Measurements from ENCODE around the gene WASF1.

Gene WASF1

DNA sequence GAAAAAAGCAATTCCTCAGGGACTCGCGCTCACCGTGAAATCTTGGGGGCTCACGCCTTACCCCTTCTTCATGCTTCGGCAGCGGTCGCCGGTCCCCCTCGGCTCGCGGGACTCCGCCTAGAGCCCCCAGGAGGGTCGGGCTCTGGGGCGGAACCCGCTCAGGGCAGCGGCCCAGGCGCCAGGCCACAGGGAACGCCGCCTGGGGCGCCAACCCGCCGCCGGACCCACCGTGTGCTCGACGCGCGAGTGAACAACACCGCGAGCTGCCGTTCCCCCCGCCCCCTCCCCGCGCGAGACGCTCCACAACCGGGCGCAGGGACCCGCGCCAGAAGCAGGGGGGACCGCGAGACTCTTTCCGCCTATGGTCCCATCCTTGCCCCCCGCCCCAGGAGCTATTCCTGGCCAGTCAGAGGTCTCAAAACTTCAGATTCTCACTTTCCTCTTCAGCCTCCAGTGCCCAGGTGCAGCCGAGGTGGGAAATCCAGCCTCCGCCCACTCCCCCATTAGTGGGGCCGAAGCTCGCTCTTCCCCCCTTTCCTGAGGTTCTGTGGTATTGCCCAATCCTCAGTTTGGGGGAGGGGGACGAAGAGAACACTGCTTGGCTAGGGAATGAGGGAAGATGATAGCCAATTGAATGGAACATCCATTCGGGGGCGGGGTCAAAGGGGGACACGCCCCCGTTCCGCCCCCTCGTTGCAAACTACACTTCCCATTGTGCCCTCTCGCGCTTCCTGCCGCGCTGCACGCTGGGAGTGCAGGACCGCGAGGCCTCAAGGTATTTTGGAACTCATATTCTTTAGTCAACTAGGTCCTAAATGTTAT, at the start of gene WASF1:
Gene WASF1 (minus strand): TSS at position 265 of the 822 bp plus-strand sequence. CDS start 52,069 bp downstream, outside the sequence.
- DNase-seq (ENCODE audit: low read depth), result peak; percentile 99

DNA sequence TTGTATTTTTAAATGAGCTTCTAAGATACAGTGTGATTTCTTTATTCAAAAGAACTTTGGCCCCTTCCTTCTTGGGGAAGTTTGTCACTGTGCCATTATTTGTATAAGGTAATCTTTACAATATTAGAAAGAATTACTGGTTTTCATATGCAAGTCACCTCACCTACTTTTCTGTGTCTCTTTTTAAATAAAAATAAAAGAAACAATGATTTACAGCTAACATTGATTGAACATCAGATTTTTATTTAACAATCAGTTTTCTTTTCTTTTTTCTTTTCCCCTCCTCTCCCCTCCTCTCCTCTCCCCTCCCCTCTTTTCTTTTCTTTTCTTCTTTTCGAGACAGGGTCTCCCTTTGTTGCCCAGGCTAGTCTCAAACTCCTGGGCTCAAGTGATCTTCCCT, 46.8 kb upstream of the WASF1 start:
- DNase-seq (ENCODE audit: low read depth), result no peak

DNA sequence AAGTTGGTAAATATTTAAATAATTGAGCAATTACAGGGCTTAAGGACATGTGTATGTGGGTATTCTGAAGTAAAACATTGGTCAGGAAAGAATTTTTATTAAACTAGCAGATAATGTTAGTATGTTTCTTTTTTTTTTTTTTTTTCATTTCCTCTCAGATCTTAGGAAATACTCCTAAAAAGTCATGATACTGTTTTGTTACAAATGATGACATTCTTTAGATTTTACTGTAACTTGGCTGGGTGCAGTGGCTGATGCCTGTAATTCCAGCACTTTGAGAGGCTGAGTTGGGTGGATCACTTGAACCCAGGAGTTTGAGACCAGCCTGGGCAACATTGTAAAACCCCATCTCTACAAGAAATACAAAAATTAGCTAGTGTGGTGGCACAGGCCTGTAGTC, 42.3 kb upstream of the WASF1 start:
- peak; percentile 8 for DNase-seq (ENCODE audit: low read depth)

- peak; percentile 41 for DNase-seq (ENCODE audit: low read depth)
Measured at GRCh38 chr6:110217266-110217665, 37.8 kb upstream of the WASF1 start.

DNA sequence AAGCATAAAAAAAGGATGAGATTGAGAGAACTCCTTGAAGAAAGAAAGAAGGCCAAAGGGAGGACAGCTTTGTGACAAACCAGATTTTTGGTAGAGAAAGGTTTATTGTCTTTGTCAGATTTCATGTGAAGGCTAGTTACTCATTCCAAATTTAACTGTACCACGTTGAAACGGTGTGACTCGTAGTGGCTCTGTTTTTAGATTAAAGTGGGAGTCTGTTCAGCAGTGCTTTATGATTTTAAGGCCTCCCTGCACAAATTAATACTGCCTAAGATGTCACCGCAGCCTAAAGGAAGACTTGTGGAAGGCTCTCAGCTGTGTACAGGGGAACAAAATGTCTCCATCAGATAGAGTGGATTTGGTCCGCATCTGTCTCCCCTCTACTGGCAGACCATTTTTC, 36.7 kb upstream of the WASF1 start:
- no peak for DNase-seq (ENCODE audit: low read depth)

- no peak for DNase-seq (ENCODE audit: low read depth)
Measured at GRCh38 chr6:110214338-110214737, 34.9 kb upstream of the WASF1 start.

DNA sequence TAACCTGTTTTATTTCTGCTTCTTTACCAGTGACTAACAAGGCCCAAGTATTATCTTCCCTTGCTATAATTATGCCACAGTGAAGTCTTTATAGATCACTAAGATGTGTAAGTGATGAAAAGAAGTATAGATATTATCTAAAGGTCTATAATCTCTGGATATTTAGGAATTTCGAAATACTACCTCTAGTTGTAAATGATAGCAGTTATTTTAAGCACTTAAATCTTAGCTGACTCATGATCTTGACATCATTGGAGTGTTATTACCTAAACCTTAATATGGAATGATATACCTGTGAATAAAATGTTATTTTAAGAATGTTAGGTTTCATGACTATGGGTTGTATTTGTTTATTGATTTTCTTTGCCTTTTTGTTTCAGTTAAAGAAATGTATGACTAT, 32.3 kb upstream of the WASF1 start:
- no peak for DNase-seq (ENCODE audit: low read depth)

DNA sequence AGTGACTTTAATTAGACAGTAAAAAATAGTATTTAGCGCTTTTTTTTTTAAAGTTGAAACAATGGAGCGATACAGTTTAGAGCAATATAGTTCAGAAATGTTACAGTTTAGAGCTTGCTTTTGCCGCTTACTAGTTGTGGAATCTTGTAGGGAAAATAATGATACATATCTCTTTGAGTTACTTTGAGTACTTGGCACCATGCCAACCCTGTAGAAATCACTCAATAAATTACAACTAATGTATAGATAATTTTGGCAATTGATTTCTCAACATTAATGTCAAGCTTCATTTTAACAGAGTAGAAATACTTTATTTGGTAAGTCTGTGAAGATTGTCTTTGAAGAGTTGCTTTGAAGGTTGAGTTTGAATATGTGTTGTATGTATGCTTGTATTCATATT, 28.2 kb upstream of the WASF1 start:
- DNase-seq (ENCODE audit: low read depth), result no peak

- no peak for DNase-seq (ENCODE audit: low read depth)
Measured at GRCh38 chr6:110201151-110201884, 21.8 kb upstream of the WASF1 start.

DNA sequence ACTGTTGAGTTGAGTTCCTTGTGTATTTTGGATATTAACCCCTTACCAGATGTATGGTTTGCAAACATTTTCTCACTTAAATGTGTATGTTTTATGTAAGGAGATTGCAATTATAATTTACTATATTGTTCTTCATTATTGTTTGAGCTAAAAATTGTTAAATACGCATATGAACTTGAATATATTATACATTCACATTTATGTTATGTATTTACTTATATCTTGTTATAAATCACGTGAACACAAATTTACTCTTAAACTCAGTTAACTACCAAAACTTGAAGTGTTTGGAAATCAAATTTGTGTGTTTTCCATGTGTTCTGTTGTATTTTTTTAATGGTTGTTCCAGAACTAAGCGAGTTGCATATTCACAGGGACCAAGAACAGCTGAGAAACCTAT, 19.1 kb upstream of the WASF1 start:
- DNase-seq (ENCODE audit: low read depth), result no peak

DNA sequence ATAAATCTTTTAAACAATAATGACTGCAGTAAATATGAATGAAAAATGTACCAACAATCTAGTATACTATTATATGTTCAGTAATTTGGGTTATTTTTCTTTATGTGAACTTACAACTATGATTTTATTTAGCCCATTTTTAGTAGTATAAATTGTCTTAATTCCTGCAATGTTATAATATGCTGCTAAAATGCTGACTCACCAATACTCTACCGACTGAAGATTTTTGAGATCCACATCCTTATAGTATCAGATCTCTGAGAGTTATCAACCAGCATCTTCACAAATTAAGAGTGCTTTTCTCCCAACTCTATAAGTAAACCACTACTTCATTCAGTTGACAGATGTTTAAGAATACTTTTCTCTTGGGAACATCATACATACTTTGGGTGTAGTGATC, 17.4 kb upstream of the WASF1 start:
- no peak for DNase-seq (ENCODE audit: low read depth)

DNA sequence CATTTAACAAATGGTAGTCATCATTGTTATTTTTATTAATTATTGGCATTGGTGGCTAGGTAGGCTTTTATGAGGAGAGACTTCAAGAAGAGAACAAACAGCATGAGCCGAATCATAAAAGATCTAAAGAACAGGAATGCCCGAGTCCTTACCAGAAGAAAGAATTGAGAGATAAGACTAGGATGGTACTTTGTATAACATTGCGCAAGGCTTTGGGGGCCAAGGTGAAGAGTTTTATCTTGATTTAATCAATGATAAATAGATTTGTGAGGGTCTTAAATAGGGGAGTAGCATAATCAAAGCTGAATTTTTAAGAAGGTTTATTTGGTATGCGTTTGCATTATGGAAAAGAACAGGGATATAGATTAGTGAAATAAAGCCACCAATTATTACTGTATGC, 16.2 kb upstream of the WASF1 start:
- DNase-seq (ENCODE audit: low read depth), result no peak

DNA sequence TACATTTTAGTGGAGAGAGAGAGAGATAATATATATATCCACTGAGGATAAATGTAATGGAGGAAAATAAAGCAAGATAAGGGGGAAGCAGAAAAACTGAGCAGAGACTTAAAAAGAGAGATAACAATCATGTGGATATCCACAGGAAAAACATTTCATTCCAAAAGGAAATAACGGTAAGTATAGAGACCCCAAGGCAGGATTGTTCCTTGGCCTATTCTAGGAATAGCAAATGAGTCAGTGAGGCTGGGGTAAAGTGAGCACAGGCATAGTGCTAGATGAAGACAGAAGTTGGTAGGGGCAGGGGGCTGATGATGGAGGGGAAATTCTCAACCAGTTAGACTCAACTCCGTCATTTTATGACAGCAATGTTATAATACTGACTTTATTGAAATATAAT, 12.0 kb upstream of the WASF1 start:
- DNase-seq (ENCODE audit: low read depth), result no peak

DNA sequence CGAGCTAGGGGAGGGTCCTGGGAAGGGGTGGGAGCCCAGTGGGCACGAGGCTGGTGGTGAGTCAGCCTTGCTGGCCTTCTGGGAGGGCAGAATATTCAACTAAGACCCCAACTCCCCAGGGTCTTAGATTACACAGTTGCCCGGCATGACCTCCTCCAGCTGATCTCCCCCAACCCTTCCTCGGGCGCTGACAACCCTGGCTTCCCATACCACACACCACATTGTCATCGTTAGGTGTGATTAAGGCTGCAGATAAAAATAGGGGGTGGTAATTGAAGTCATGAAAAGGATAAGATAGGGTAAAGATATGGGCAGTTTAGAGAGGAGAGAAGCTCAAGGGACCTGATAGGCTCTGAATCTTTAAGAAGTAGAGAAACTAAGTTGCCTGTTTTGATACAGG, 11.3 kb upstream of the WASF1 start:
- no peak for DNase-seq (ENCODE audit: low read depth)

DNA sequence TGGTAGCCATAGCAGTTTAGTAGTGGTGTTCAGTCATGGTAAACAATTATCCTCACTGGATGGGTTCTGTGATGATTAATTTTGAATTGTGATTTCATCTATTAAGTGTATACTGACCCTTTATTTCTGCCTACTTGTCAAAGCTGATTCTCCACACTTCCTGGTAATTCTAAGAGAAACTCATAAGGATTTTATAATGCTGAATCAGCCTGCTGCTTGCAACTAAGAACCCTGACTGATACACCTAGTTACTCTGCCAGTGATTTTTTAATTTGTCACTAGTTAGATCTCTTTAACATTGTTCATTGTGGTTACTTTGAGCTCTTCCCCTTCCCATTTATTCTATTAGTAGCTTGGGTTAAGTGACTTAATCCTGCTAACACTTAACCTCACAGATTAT, 9.3 kb upstream of the WASF1 start:
- peak; percentile 26 for DNase-seq (ENCODE audit: low read depth)

DNA sequence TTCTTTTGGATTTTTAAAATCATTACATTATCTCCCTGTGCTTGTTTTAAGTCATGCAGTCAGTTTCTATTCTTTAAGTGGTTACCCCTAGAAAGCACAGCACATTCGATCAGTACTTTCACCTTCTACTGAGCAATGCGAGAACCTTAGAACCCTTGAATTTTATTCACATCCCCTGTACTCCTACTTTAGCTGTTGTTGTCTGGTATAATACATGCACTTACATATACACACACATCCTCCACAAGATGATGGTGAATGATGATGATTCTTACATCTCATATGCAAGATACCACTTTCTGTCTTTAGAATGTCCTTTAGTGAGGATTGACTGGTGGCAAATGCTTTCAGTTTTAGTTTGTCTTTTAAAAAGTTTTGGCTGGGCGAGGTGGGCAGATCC, 6.4 kb upstream of the WASF1 start:
- DNase-seq (ENCODE audit: low read depth), result no peak

- DNase-seq (ENCODE audit: low read depth), result no peak
Measured at GRCh38 chr6:110183292-110183885, 3.9 kb upstream of the WASF1 start.

GRCh38 chr6:110181131-110182030, 1.9 kb upstream of the WASF1 start:
- peak; percentile 15 for DNase-seq (ENCODE audit: low read depth)

- no peak for DNase-seq (ENCODE audit: low read depth)
Measured at GRCh38 chr6:110180228-110181008, 948 bp upstream of the WASF1 start, which contains the start of gene CDC40. Gene CDC40 (plus strand): TSS chr6:110180427. CDS start chr6:110180445, 18 bp downstream.

GRCh38 chr6:110178626-110179405, 654 bp downstream of the WASF1 start:
- DNase-seq (ENCODE audit: low read depth), result peak; percentile 74
